SK-N-SH treated with all-trans-retinoic acid at 6 μM for 48 hours (cell line): Measurements from ENCODE around the gene CLTCL1.

ENCODE experiments used
- ARNTL ChIP-seq: fragments of 450-650 bp; formaldehyde crosslinking; IDR thresholded peaks from 2 replicates; pipeline ENCODE4 v1.5.0; 2020; ENCODE audit warnings: low read depth, mild to moderate bottlenecking, moderate library complexity, borderline replicate concordance
- ESRRG ChIP-seq: fragments of 250-450 bp; sonication (Bioruptor Pico); IDR thresholded peaks from 2 replicates; pipeline ENCODE4 v1.6.1; 2021; ENCODE audit warnings: mild to moderate bottlenecking
- OSR1 ChIP-seq: fragments of 250-450 bp; sonication (Bioruptor Pico); IDR thresholded peaks from 2 replicates; pipeline ENCODE4 v1.8.0; 2022; ENCODE audit warnings: moderate library complexity, mild to moderate bottlenecking, inconsistent platforms
- PATZ1 ChIP-seq: fragments of 250-450 bp; sonication (Bioruptor Pico); IDR thresholded peaks from 2 replicates; pipeline ENCODE4 v1.8.0; 2020; ENCODE audit warnings: mild to moderate bottlenecking, moderate library complexity, borderline replicate concordance
- RARB ChIP-seq: fragments of 250-450 bp; sonication (Bioruptor Pico); IDR thresholded peaks from 2 replicates; pipeline ENCODE4 v1.8.0; 2021; ENCODE audit warnings: mild to moderate bottlenecking, moderate library complexity
- TCF4 ChIP-seq: fragments of 250-450 bp; sonication (Bioruptor Pico); IDR thresholded peaks from 2 replicates; pipeline ENCODE4 v1.8.0; 2021; ENCODE audit warnings: mild to moderate bottlenecking, moderate library complexity, borderline replicate concordance
- TOX ChIP-seq: fragments of 250-450 bp; sonication (Bioruptor Pico); IDR thresholded peaks from 2 replicates; pipeline ENCODE4 v1.8.0; 2021; ENCODE audit warnings: mild to moderate bottlenecking, moderate library complexity, borderline replicate concordance
- ZFP30 ChIP-seq: fragments of 450-650 bp; formaldehyde crosslinking; IDR thresholded peaks from 2 replicates; pipeline ENCODE4 v1.5.0; 2022; ENCODE audit warnings: mild to moderate bottlenecking, moderate library complexity
- TF ChIP-seq, protein P1 (sequence below): fragments of 250-450 bp; sonication (Bioruptor Pico); IDR thresholded peaks from 2 replicates; pipeline ENCODE4 v1.5.1; 2020; ENCODE audit warnings: low read depth, mild to moderate bottlenecking, moderate library complexity

GRCh38 chr22:19130959-19131684, 160.4 kb downstream of the CLTCL1 start, which contains the start of gene TSSK2:
- TF ChIP-seq ESRRG (CRISPR knock-in tag) (no peak), TOX (CRISPR knock-in tag) (no peak), ZFP30 (no peak), PATZ1 (no peak), TCF4 (CRISPR knock-in tag) (no peak), OSR1 (CRISPR knock-in tag) (no peak), ARNTL (CRISPR knock-in tag) (no peak), RARB (CRISPR knock-in tag) (no peak)
- TF ChIP-seq, protein P1, sequence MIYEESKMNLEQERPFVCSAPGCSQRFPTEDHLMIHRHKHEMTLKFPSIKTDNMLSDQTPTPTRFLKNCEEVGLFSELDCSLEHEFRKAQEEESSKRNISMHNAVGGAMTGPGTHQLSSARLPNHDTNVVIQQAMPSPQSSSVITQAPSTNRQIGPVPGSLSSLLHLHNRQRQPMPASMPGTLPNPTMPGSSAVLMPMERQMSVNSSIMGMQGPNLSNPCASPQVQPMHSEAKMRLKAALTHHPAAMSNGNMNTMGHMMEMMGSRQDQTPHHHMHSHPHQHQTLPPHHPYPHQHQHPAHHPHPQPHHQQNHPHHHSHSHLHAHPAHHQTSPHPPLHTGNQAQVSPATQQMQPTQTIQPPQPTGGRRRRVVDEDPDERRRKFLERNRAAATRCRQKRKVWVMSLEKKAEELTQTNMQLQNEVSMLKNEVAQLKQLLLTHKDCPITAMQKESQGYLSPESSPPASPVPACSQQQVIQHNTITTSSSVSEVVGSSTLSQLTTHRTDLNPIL, result no peak
